GM18909 (cell line): ENCODE measurements around the gene TOMM7.
A peak's percentile ranks its signal among the peaks of the same experiment; 100 is the strongest.

ENCODE experiments used
- ATAC-seq: cut with Tn5 transposase; IDR thresholded peaks from one replicate; pipeline ENCODE4 v1.9.1; 2021; ENCODE audit warnings: mild to moderate bottlenecking; ENCODE audit not compliant: unreplicated experiment, poor library complexity

Gene TOMM7

GRCh38 chr7:22822486-22823141 lies at the start of gene TOMM7:
TOMM7 (minus strand) TSS chr7:22822849; CDS start chr7:22822779, 70 bp downstream.
- ATAC-seq: peak; percentile 87

- peak; percentile 98 for ATAC-seq
Measured at GRCh38 chr7:22872096-22872807, 49.6 kb upstream of the TOMM7 start.

- no peak for ATAC-seq
Measured at GRCh38 chr7:22871661-22872060, 49.0 kb upstream of the TOMM7 start.

- no peak for ATAC-seq
Measured at GRCh38 chr7:22868509-22868908, 45.9 kb upstream of the TOMM7 start.

- no peak for ATAC-seq
Measured at GRCh38 chr7:22867589-22867988, 44.9 kb upstream of the TOMM7 start.

- no peak for ATAC-seq
Measured at GRCh38 chr7:22867003-22867402, 44.4 kb upstream of the TOMM7 start.

GRCh38 chr7:22865602-22865960 lies 42.9 kb upstream of the TOMM7 start:
- ATAC-seq: no peak

- no peak for ATAC-seq
Measured at GRCh38 chr7:22864855-22865601, 42.4 kb upstream of the TOMM7 start.

- ATAC-seq: no peak
Measured at GRCh38 chr7:22864301-22864700, 41.7 kb upstream of the TOMM7 start.

- ATAC-seq: no peak
Measured at GRCh38 chr7:22863156-22863899, 40.7 kb upstream of the TOMM7 start.

GRCh38 chr7:22861576-22861975 lies 38.9 kb upstream of the TOMM7 start:
- ATAC-seq: no peak

- no peak for ATAC-seq
Measured at GRCh38 chr7:22860784-22861482, 38.3 kb upstream of the TOMM7 start.

- ATAC-seq: no peak
Measured at GRCh38 chr7:22860337-22860736, 37.7 kb upstream of the TOMM7 start.

GRCh38 chr7:22859641-22860290 lies 37.1 kb upstream of the TOMM7 start:
- no peak for ATAC-seq

- ATAC-seq: no peak
Measured at GRCh38 chr7:22858640-22859561, 36.3 kb upstream of the TOMM7 start.

- no peak for ATAC-seq
Measured at GRCh38 chr7:22858274-22858639, 35.6 kb upstream of the TOMM7 start.

- ATAC-seq: no peak
Measured at GRCh38 chr7:22856416-22856815, 33.8 kb upstream of the TOMM7 start.

- peak; percentile 8 for ATAC-seq
Measured at GRCh38 chr7:22855049-22855392, 32.4 kb upstream of the TOMM7 start.
